ENCODE data around the gene ARID4B.

ARID4B gene

DNA sequence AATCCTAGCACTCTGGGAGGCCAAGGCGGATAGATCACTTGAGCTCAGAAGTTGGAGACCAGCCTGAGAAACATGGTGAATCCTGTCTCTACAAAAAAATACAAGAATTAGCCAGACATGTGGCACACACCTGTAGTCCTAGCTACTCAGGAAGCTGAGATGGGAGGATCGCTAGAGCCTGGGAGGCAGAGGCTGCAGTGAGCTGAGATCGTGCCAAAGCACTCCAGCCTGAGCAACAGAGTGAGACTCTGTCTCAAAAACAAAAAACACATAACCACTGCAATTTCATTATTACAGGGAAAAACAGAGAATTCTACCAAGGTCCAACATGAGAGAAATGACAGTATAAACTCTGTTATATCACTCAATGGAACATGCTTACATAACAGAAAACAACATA is 194.9 kb downstream of the ARID4B start:
- peaks cover 5% of the 10 kb centered on the region for H3K79me2 ChIP-seq (ENCODE audit: control insufficient read depth, insufficient read depth, low read length, poor library complexity)
- no peak overlapping the region for H4K8ac ChIP-seq (ENCODE audit: low read depth, low read length)
- H3K9me3 ChIP-seq (ENCODE audit: insufficient read depth, low read depth, low read length): peaks cover 1% of the 10 kb centered on the region

GRCh38 chr1:235131961-235132360 is 196.0 kb downstream of the ARID4B start:
- H3K14ac ChIP-seq (ENCODE audit: low read length): no peak overlapping the region

More for the DNA sequence above, 194.9 kb downstream of the ARID4B start:
- H3K27me3 ChIP-seq (ENCODE audit: insufficient read depth, low read length): no peaks in the 10 kb centered on the region
- H3K4me3 ChIP-seq (ENCODE audit: low read depth, low read length): no peak overlapping the region
- H3K9ac ChIP-seq (ENCODE audit: low read length): no peak overlapping the region
- no peak for DNase-seq
- no peak overlapping the region for H4K91ac ChIP-seq (ENCODE audit: low read depth, low read length)
- no peak overlapping the region for H2BK120ac ChIP-seq (ENCODE audit: insufficient read depth, low read length, poor library complexity)
- H2AK5ac ChIP-seq (ENCODE audit: low read length): no peak overlapping the region
- no peak overlapping the region for H3K14ac ChIP-seq (ENCODE audit: low read length)
- peaks cover 5% of the 10 kb centered on the region for H3K79me1 ChIP-seq (ENCODE audit: low read length)
- no peak overlapping the region for H3K23ac ChIP-seq (ENCODE audit: low read length)
- no peak overlapping the region for H3K4me2 ChIP-seq (ENCODE audit: low read length)
- H2BK5ac ChIP-seq (ENCODE audit: low read depth, low read length, poor library complexity): no peak overlapping the region
- WGBS (ENCODE audit: extremely low coverage, insufficient coverage, insufficient read length): no CpG with 5 or more reads among the region's 3 CpGs
- H4K12ac ChIP-seq (ENCODE audit: low read depth, low read length): no peak overlapping the region
- H3K4me1 ChIP-seq (ENCODE audit: control insufficient read depth in 1 of 2, insufficient read depth in 2 of 2, low read length in 2 of 2): peaks cover 2 to 5% of the 10 kb centered on the region in 2 experiments
- peaks cover 26 to 43% of the 10 kb centered on the region in 2 experiments for H3K36me3 ChIP-seq (ENCODE audit: control insufficient read depth in 1 of 2, insufficient read depth in 2 of 2, low read length in 2 of 2)
- no peak overlapping the region for H3K27ac ChIP-seq (ENCODE audit: low read depth, low read length)
- H2BK12ac ChIP-seq (ENCODE audit: low read length): no peak overlapping the region
- no peak overlapping the region for H3K4ac ChIP-seq (ENCODE audit: low read depth, low read length)
- no peak overlapping the region for H2AFZ ChIP-seq (ENCODE audit: insufficient read depth, low read length, poor library complexity)
- no peak overlapping the region for H3K18ac ChIP-seq (ENCODE audit: low read length)

GRCh38 chr1:235130766-235131270 is 197.2 kb downstream of the ARID4B start:
- Histone ChIP-seq H2BK12ac (ENCODE audit: low read length) (no peak overlapping the region), H3K36me3 (ENCODE audit: control insufficient read depth in 1 of 2, insufficient read depth in 2 of 2, low read length in 2 of 2) (peaks cover 25 to 29% of the 10 kb centered on the region in 2 experiments), H3K4me1 (ENCODE audit: control insufficient read depth in 1 of 2, insufficient read depth in 2 of 2, low read length in 2 of 2) (peaks cover 2 to 7% of the 10 kb centered on the region in 2 experiments), H3K4me2 (ENCODE audit: low read length) (no peak overlapping the region), H3K27ac (ENCODE audit: low read depth, low read length) (no peak overlapping the region), H2AFZ (ENCODE audit: insufficient read depth, low read length, poor library complexity) (no peak overlapping the region), H3K23ac (ENCODE audit: low read length) (no peak overlapping the region), H4K8ac (ENCODE audit: low read depth, low read length) (no peak overlapping the region), H3K79me2 (ENCODE audit: control insufficient read depth, insufficient read depth, low read length, poor library complexity) (peaks cover 17% of the 10 kb centered on the region), H2AK5ac (ENCODE audit: low read length) (no peak overlapping the region), H3K79me1 (ENCODE audit: low read length) (peaks cover 5% of the 10 kb centered on the region), H4K12ac (ENCODE audit: low read depth, low read length) (no peak overlapping the region), H2BK120ac (ENCODE audit: insufficient read depth, low read length, poor library complexity) (no peak overlapping the region), H3K27me3 (ENCODE audit: insufficient read depth, low read length) (no peaks in the 10 kb centered on the region), H3K9ac (ENCODE audit: low read length) (no peak overlapping the region), H3K18ac (ENCODE audit: low read length) (no peak overlapping the region), H3K4ac (ENCODE audit: low read depth, low read length) (no peak overlapping the region), H4K91ac (ENCODE audit: low read depth, low read length) (no peak overlapping the region), H3K4me3 (ENCODE audit: low read depth, low read length) (no peak overlapping the region), H3K9me3 (ENCODE audit: insufficient read depth, low read depth, low read length) (peaks cover 1% of the 10 kb centered on the region), H3K14ac (ENCODE audit: low read length) (no peak overlapping the region), H2BK5ac (ENCODE audit: low read depth, low read length, poor library complexity) (no peak overlapping the region)
- WGBS (ENCODE audit: extremely low coverage, insufficient coverage, insufficient read length): no CpG with 5 or more reads among the region's 7 CpGs
- DNase-seq: no peak

More at GRCh38 chr1:235131961-235132360, 196.0 kb downstream of the ARID4B start:
- Histone ChIP-seq H3K79me2 (ENCODE audit: control insufficient read depth, insufficient read depth, low read length, poor library complexity) (peaks cover 12% of the 10 kb centered on the region), H3K4me2 (ENCODE audit: low read length) (no peak overlapping the region), H4K91ac (ENCODE audit: low read depth, low read length) (no peak overlapping the region), H4K12ac (ENCODE audit: low read depth, low read length) (no peak overlapping the region), H3K23ac (ENCODE audit: low read length) (no peak overlapping the region), H3K27ac (ENCODE audit: low read depth, low read length) (no peak overlapping the region), H3K18ac (ENCODE audit: low read length) (no peak overlapping the region), H3K79me1 (ENCODE audit: low read length) (peaks cover 5% of the 10 kb centered on the region), H3K9me3 (ENCODE audit: insufficient read depth, low read depth, low read length) (peaks cover 1% of the 10 kb centered on the region), H2BK5ac (ENCODE audit: low read depth, low read length, poor library complexity) (no peak overlapping the region), H3K36me3 (ENCODE audit: control insufficient read depth in 1 of 2, insufficient read depth in 2 of 2, low read length in 2 of 2) (peaks cover 21 to 36% of the 10 kb centered on the region in 2 experiments), H2AFZ (ENCODE audit: insufficient read depth, low read length, poor library complexity) (no peak overlapping the region), H2BK120ac (ENCODE audit: insufficient read depth, low read length, poor library complexity) (no peak overlapping the region), H4K8ac (ENCODE audit: low read depth, low read length) (no peak overlapping the region), H3K9ac (ENCODE audit: low read length) (no peak overlapping the region), H2BK12ac (ENCODE audit: low read length) (no peak overlapping the region), H2AK5ac (ENCODE audit: low read length) (no peak overlapping the region), H3K4me3 (ENCODE audit: low read depth, low read length) (no peak overlapping the region), H3K27me3 (ENCODE audit: insufficient read depth, low read length) (no peaks in the 10 kb centered on the region), H3K4ac (ENCODE audit: low read depth, low read length) (no peak overlapping the region), H3K4me1 (ENCODE audit: control insufficient read depth in 1 of 2, insufficient read depth in 2 of 2, low read length in 2 of 2) (peaks cover 2 to 6% of the 10 kb centered on the region in 2 experiments)
- WGBS (ENCODE audit: extremely low coverage, insufficient coverage, insufficient read length): no CpG with 5 or more reads among the region's 6 CpGs
- DNase-seq: no peak

GRCh38 chr1:235129774-235130570 is 198.0 kb downstream of the ARID4B start:
- no CpG with 5 or more reads among the region's 4 CpGs for WGBS (ENCODE audit: extremely low coverage, insufficient coverage, insufficient read length)
- no peak overlapping the region for H4K8ac ChIP-seq (ENCODE audit: low read depth, low read length)

More at GRCh38 chr1:235129774-235130570, 198.0 kb downstream of the ARID4B start:
- Histone ChIP-seq H3K27ac (ENCODE audit: low read depth, low read length) (no peak overlapping the region), H3K18ac (ENCODE audit: low read length) (no peak overlapping the region), H4K91ac (ENCODE audit: low read depth, low read length) (no peak overlapping the region), H3K9ac (ENCODE audit: low read length) (no peak overlapping the region), H2AK5ac (ENCODE audit: low read length) (no peak overlapping the region), H3K4me1 (ENCODE audit: control insufficient read depth in 1 of 2, insufficient read depth in 2 of 2, low read length in 2 of 2) (peaks cover 2 to 7% of the 10 kb centered on the region in 2 experiments), H3K79me2 (ENCODE audit: control insufficient read depth, insufficient read depth, low read length, poor library complexity) (peaks cover 20% of the 10 kb centered on the region), H3K9me3 (ENCODE audit: insufficient read depth, low read depth, low read length) (peaks cover 1% of the 10 kb centered on the region), H3K14ac (ENCODE audit: low read length) (no peak overlapping the region), H3K4ac (ENCODE audit: low read depth, low read length) (no peak overlapping the region), H3K36me3 (ENCODE audit: control insufficient read depth in 1 of 2, insufficient read depth in 2 of 2, low read length in 2 of 2) (peaks cover 22 to 23% of the 10 kb centered on the region in 2 experiments), H3K23ac (ENCODE audit: low read length) (no peak overlapping the region), H3K27me3 (ENCODE audit: insufficient read depth, low read length) (no peaks in the 10 kb centered on the region), H4K12ac (ENCODE audit: low read depth, low read length) (no peak overlapping the region), H2BK5ac (ENCODE audit: low read depth, low read length, poor library complexity) (no peak overlapping the region), H2BK12ac (ENCODE audit: low read length) (no peak overlapping the region), H3K4me2 (ENCODE audit: low read length) (no peak overlapping the region), H2AFZ (ENCODE audit: insufficient read depth, low read length, poor library complexity) (no peak overlapping the region), H2BK120ac (ENCODE audit: insufficient read depth, low read length, poor library complexity) (no peak overlapping the region), H3K79me1 (ENCODE audit: low read length) (peaks cover 5% of the 10 kb centered on the region), H3K4me3 (ENCODE audit: low read depth, low read length) (no peak overlapping the region)
- no peak for DNase-seq

Data from trophoblast cell (in vitro differentiated cells and primary cell).